Heart left ventricle (tissue), 16 donors: ENCODE data around the gene HJV. TPM values are rescaled to one million over a fixed set of nuclear protein-coding genes. Genes with fewer than 3 reads are reported as not detected.
A peak's percentile ranks its signal among the peaks of the same experiment; 100 is the strongest.

Experiments used
- ATAC-seq, 4 donors: fragments of 200-7000 bp; cut with Tn5 transposase; one replicate each; pipeline ENCODE4 v1.9.1; 2020 to 2022; ENCODE audit warnings: moderate library complexity in 4 of 4, mild to moderate bottlenecking in 3 of 4, moderate number of reproducible peaks in 1 of 4
- DNase-seq, 5 donors: peaks; one replicate each; pipeline ENCODE4 v3.0.0-alpha.2; 2020
- H3K27ac ChIP-seq, 12 donors: fragments of 200-600 bp; sonication (generic) in 4 of 12; one replicate each; pipeline versions ENCODE4 v1.5.0 to v1.8.0; 2016 to 2022; ENCODE audit warnings: mild to moderate bottlenecking in 2 of 12
- H3K27me3 ChIP-seq, 9 donors: fragments of 200-600 bp; sonication (generic) in 2 of 9; one replicate each; pipeline versions ENCODE4 v1.5.1 to v1.8.0; 2016 to 2022; ENCODE audit warnings: mild to moderate bottlenecking in 3 of 9
- H3K36me3 ChIP-seq, 9 donors: fragments of 200-600 bp; sonication (generic) in 2 of 9; one replicate each; pipeline versions ENCODE4 v1.5.0 to v1.8.0; 2018 to 2022; ENCODE audit warnings: mild to moderate bottlenecking in 2 of 9
- H3K4me1 ChIP-seq, 12 donors: fragments of 200-600 bp; sonication (generic) in 4 of 12; one replicate each; pipeline versions ENCODE4 v1.5.0 to v1.8.0; 2016 to 2022; ENCODE audit warnings: mild to moderate bottlenecking in 3 of 12
- H3K4me3 ChIP-seq, 12 donors: fragments of 200-600 bp; sonication (generic) in 4 of 12; one replicate each; pipeline versions ENCODE4 v1.5.0 to v1.8.0; 2017 to 2022; ENCODE audit warnings: mild to moderate bottlenecking in 9 of 12, moderate library complexity in 4 of 12
- H3K9me3 ChIP-seq, 12 donors: fragments of 200-600 bp; sonication (generic) in 4 of 12; one replicate each; pipeline versions ENCODE4 v1.5.0 to v1.8.0; 2016 to 2022; ENCODE audit warnings: mild to moderate bottlenecking in 1 of 12
- POLR2A ChIP-seq, 2 donors: fragments of 450-650 bp; IDR thresholded peaks; one replicate each; pipeline ENCODE4 v1.6.1; 2017; ENCODE audit warnings: antibody characterized with exemption in 2 of 2, mild to moderate bottlenecking in 2 of 2, moderate library complexity in 2 of 2
- WGBS, 4 donors: extraction: QIAGEN DNeasy Blood & Tissue Kit in 2 of 4; methylation state at CpG; one replicate each; pipeline versions ENCODE4 v1.1.5 to v1.1.7; 2013 to 2018; 5-methylcytosine and 5-hydroxymethylcytosine counted together
- intact Hi-C, 10 donors: fragments of 100-400 bp; cut with DNase I; formaldehyde crosslinking; loops; one replicate each; pipeline versions ENCODE4 v1.11.1 to v1.14.2; 2022
- polyA plus RNA-seq, 2 donors: library from polyadenylated mRNA; stranded (reverse); fragments of 200-250 nt; gene quantifications; one replicate each; pipeline ENCODE4 v1.2.3, GENCODE V29; 2013
- total RNA-seq, 9 donors: library from RNA; depleted of rRNA in 2 of 9; stranded (reverse); fragments of >200 nt in 2 of 9; fragmentation: NEBNext Ultra II Directional in 3 of 9; extraction: Animal tissue kit (Norgen Biotek cat#: 25700) in 3 of 9; gene quantifications; one replicate each; pipeline versions ENCODE4 v1.1.0 to v1.2.4, GENCODE V29; 2016 to 2023
- TF ChIP-seq, protein P1 (sequence below), 12 donors: fragments of 200-600 bp; sonication (generic) in 4 of 12; IDR thresholded peaks; one replicate each; pipeline versions ENCODE4 v1.5.0 to v1.8.0; 2018 to 2022; ENCODE audit warnings: antibody characterized with exemption in 12 of 12, mild to moderate bottlenecking in 5 of 12
- donor health status: ischemic (EF 13 %, LVEDD 7.1; RV severe dilation, severe dysfunction).
- donor health status: healthy with polysubstance abuse.
- donor health status: DM: no; HTN: yes; CAD: no.
- donor health status: DM: no; HTN: no; CAD: no.
- donor health status: ischemic (EF 25% LVEDD 6.9; RV normal size, moderate dysfunction).
- donor health status: ischemic (EF 25% LVEDD 5.7; RV mildly dilated, moderate dysfunction).
- donor health status: healthy.
- donor health status: DM: yes; HTN: yes; CAD: no.
- donor health status: ischemic (EF 35%, LVEDD 5.7; RV mildly dilated, moderate dysfunction).
- donor health status: nonischemic (EF 11% LVEDD 7.7; RV severe dilation, severe dysfunction).
- donor health status: DM: yes; HTN: yes; CAD: no.
- donor health status: PGD.
- donor health status: ischemic (EF 29% LVEDD 5.4; RV normal size, mild dysfunction).
- donor health status: nonischemic (EF 23%, LVEDD 6.1; RV moderate dilation, normal function).

The HJV gene
- total and polyA plus RNA-seq, 11 donors = 0.62 to 125 (median 63.9) TPM

DNA sequence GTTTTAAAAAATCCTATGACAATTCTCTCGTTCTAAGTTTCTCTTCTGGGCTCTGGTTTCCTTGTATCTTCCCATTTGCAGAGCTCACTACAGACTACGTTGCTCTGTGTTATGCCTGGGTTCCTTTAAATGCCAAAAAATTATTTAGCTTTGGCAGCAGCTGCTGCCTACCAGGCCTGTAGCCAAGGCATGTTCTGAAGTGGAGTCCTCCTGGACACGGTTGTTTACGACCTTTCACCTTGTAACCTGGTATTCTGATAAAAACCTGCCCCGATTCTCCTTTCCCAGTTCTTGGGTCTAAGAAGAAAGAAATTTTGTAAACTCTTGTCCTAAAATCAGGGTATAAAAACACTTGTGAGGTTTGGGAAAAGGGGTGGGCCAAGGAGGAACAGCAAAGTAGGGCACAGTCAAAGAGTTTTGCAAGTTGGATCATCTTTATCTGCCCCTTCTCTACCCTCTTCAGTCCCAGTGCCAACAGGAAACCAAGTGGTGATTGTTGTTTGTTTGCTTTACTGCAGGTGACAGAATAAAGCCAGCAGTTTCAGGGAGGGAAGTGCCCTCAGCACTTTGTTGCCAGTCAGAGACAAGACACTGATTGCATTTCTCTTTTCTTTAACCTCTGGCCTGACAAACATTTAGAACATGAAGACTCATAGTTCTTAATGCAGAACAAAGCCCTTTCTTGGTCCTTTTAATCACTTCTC is 22.1 kb downstream of the HJV start:
- intact Hi-C loops = loop anchor here in 1 of 10 donors (5.0 kb wide), 1 partner anchor 37 kb away; the partner anchor contains the start of genes ANKRD34A and POLR3GL
- DNase-seq = peak in 1 of 5 donors; percentile 70
- H3K9me3 ChIP-seq = no peaks in the 10 kb centered on the region
- peak; percentile 31 to 43 (median 36) for ATAC-seq
- TF ChIP-seq, protein P1, sequence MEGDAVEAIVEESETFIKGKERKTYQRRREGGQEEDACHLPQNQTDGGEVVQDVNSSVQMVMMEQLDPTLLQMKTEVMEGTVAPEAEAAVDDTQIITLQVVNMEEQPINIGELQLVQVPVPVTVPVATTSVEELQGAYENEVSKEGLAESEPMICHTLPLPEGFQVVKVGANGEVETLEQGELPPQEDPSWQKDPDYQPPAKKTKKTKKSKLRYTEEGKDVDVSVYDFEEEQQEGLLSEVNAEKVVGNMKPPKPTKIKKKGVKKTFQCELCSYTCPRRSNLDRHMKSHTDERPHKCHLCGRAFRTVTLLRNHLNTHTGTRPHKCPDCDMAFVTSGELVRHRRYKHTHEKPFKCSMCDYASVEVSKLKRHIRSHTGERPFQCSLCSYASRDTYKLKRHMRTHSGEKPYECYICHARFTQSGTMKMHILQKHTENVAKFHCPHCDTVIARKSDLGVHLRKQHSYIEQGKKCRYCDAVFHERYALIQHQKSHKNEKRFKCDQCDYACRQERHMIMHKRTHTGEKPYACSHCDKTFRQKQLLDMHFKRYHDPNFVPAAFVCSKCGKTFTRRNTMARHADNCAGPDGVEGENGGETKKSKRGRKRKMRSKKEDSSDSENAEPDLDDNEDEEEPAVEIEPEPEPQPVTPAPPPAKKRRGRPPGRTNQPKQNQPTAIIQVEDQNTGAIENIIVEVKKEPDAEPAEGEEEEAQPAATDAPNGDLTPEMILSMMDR (IDR thresholded peaks at IDR 0.05) = no peak
- peak in 1 of 2 donors; percentile 28 for TF ChIP-seq POLR2A (IDR thresholded peaks at IDR 0.05)
- no peaks in the 10 kb centered on the region for H3K27me3 ChIP-seq
- peaks cover 3 to 13% (median 11%) of the 10 kb centered on the region in 9 donors for H3K36me3 ChIP-seq
- peak overlapping the region in 11 of 12 donors; percentile 11 to 94 (median 64) for H3K4me3 ChIP-seq
- peaks cover 3 to 60% (median 26%) of the 10 kb centered on the region in 12 donors for H3K4me1 ChIP-seq
- peak overlapping the region; percentile 68 to 98 (median 96) for H3K27ac ChIP-seq
- WGBS, 4 donors = 3 to 16% (median 11%) methylated on average over 5 of the region's 5 CpGs

DNA sequence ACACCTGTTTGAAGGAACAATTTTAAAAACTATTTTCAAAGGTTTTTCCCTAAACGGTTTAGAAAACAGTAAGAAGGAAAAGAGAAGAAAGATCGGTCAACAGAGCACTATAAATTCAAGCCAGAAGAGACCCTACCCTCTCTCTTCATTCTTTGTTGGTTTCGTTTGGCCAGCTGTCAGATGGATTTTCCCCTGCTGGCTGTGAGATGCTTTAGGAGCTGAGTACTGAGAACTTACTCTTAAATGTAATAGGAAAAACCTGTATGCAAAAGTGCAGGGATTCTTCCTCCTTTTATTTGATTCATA is 23.9 kb downstream of the HJV start:
- 9 to 22% (median 10%) methylated on average over 3 of the region's 3 CpGs for WGBS, 4 donors
- Histone ChIP-seq H3K27me3 (no peaks in the 10 kb centered on the region), H3K27ac (peak overlapping the region; percentile 94 to 100 (median 96)), H3K36me3 (peaks cover 10 to 31% (median 29%) of the 10 kb centered on the region in 9 donors), H3K4me1 (peaks cover 3 to 64% (median 35%) of the 10 kb centered on the region in 12 donors), H3K9me3 (no peaks in the 10 kb centered on the region), H3K4me3 (peak overlapping the region; percentile 56 to 94 (median 80))
- DNase-seq (no peak), ATAC-seq (no peak)
- intact Hi-C loops = loop anchor here in 4 of 10 donors (1.0 to 5.0 kb wide), 4 partner anchors 9 to 35 kb away; partner anchors contain the start of genes ANKRD34A (in 1 of the 4) and POLR3GL (in 1 of the 4)
- no peak for TF ChIP-seq POLR2A (IDR thresholded peaks at IDR 0.05)
- TF ChIP-seq, protein P1 (IDR thresholded peaks at IDR 0.05) = peak in 1 of 12 donors; percentile 28

DNA sequence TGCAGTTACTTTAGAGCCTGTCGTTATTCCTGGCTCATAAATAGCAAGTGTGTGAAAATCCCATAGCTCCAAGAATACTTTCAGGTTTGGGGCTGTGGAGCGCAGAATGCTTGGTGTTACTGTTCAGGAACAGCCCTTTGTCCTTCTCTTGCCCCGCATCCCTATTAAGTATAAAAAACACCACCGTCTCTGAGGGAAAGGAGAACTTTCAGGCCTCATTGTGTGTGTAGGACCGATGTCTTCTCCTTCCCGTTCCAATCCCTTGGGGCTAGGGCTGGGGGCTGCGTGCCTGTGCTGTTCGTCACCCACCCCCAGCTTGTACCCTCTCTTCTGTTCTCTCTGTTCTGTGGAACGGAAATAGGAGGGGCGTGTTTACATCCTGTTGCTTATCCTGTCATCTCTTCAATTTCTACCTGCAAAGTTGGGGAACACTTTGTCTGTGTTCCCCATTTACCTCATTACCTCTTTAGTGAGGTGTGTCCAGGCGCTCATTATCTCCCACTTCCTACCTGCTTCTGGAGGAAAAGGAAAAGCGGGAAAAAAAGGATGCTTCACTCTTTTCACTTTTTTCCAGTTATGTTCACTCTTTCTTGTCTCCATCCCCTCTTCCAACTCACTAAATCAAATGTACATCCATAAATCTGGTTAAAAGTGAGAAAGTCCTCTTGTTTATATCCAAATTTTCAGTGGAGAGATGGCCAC is 24.4 kb downstream of the HJV start:
- Histone ChIP-seq H3K27me3 (no peaks in the 10 kb centered on the region), H3K36me3 (peaks cover 10 to 36% (median 34%) of the 10 kb centered on the region in 9 donors), H3K27ac (peak overlapping the region; percentile 94 to 100 (median 96)), H3K4me1 (peaks cover 3 to 69% (median 40%) of the 10 kb centered on the region in 12 donors), H3K9me3 (no peaks in the 10 kb centered on the region), H3K4me3 (peak overlapping the region; percentile 56 to 94 (median 80))
- TF ChIP-seq, protein P1 (IDR thresholded peaks at IDR 0.05) = no peak
- no peak for TF ChIP-seq POLR2A (IDR thresholded peaks at IDR 0.05)
- DNase-seq (peak in 4 of 5 donors; percentile 48 to 73 (median 68)), ATAC-seq (peak; percentile 23 to 36 (median 28))
- 7 to 9% (median 8%) methylated on average over 12 of the region's 12 CpGs for WGBS, 4 donors
- intact Hi-C loops = loop anchor here in 4 of 10 donors (1.0 to 5.0 kb wide), 4 partner anchors 9 to 35 kb away; partner anchors contain the start of genes ANKRD34A (in 1 of the 4) and POLR3GL (in 1 of the 4)
